Testis (tissue), 2 donors: ENCODE data around the gene PRDX2.

Experiments used
- CTCF ChIP-seq, 3 experiments: fragments of 450-650 bp in 2 of 3; fragments of 200-600 bp in 1 of 3; sonication (generic) in 1 of 3; IDR thresholded peaks; one replicate each; pipeline ENCODE4 v1.5.1; 2016 to 2019; ENCODE audit warnings: antibody characterized with exemption in 3 of 3, mild to moderate bottlenecking in 2 of 3, moderate library complexity in 1 of 3
- POLR2A ChIP-seq: fragments of 450-650 bp; IDR thresholded peaks from one replicate; pipeline ENCODE4 v1.6.1; 2017; ENCODE audit warnings: antibody characterized with exemption, mild to moderate bottlenecking, moderate library complexity

- no peak for TF ChIP-seq POLR2A
- no peak for TF ChIP-seq CTCF (IDR thresholded peaks at IDR 0.05)
Observed at GRCh38 chr19:12767666-12768065, 33.9 kb downstream of the PRDX2 start.
